ENCODE data around the gene EIF4G1. TPM values are rescaled to one million over a fixed set of nuclear protein-coding genes. Genes with fewer than 3 reads are reported as not detected.

EIF4G1 gene
- total RNA-seq, 1 experiment from 2014 or later, result 532 TPM

DNA sequence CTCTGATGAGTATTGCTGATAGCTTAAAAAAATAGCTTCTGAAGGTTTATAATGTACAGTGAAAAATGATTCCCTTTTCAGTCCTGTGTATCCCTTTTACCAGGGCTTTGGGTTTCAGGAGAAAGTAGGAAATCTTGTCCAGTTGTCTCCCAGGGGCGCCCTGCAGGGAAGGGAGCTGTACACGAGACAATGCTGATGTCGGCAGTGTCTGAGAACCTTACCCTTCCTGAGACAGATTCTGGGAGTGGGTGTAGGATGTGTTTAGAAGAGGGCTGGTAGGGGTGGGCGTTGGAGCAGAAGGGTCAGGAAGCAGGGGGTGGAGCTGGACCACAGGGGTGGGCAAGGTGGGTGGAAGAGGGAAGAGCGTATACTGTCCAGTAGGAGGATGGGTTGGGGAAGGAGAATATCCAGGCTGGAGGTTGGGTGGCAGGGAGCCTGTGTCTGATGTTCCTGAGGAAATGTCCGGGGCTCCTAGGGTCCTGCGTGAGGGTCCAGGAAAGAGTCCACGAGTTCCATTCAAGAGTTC lies 58.0 kb downstream of the EIF4G1 start:
- Histone ChIP-seq H3K18ac (ENCODE audit: insufficient read length, low read depth, low read length) (no peak overlapping the region), H3K4me2 (ENCODE audit: insufficient read depth, insufficient read length, low read length) (no peak overlapping the region), H2BK15ac (ENCODE audit: low read depth, low read length) (no peak overlapping the region), H3K14ac (ENCODE audit: insufficient read depth, low read length) (no peak overlapping the region), H3K79me2 (ENCODE audit: insufficient read depth, low read length) (no peaks in the 10 kb centered on the region), H3K23ac (ENCODE audit: insufficient read length, low read depth, low read length) (no peak overlapping the region), H3K23me2 (ENCODE audit: insufficient read length, low read depth, low read length, poor library complexity, severe bottlenecking) (no peaks in the 10 kb centered on the region), H3K27me3 (ENCODE audit: insufficient read depth, low read length) (no peaks in the 10 kb centered on the region), H2AK5ac (ENCODE audit: insufficient read length, low read length) (no peak overlapping the region), H2BK5ac (ENCODE audit: insufficient read length, low read length) (no peak overlapping the region), H3K4ac (ENCODE audit: low read depth, low read length) (no peak overlapping the region), H2AFZ (ENCODE audit: low read length) (no peak overlapping the region), H2BK120ac (ENCODE audit: low read depth, low read length, poor library complexity, severe bottlenecking) (no peak overlapping the region), H4K20me1 (ENCODE audit: control insufficient read depth, insufficient read depth, insufficient read length) (no peaks in the 10 kb centered on the region), H3T11ph (ENCODE audit: low read length) (no peak overlapping the region), H3K56ac (ENCODE audit: insufficient read length, low read depth, low read length) (no peak overlapping the region), H2BK20ac (ENCODE audit: low read depth, low read length, poor library complexity, severe bottlenecking) (no peak overlapping the region), H4K91ac (ENCODE audit: insufficient read length, low read depth, low read length) (no peak overlapping the region), H3K9ac (ENCODE audit: extremely low read depth, insufficient read length, low read length) (no peak overlapping the region), H3K79me1 (ENCODE audit: insufficient read depth, low read depth, low read length, poor library complexity, severe bottlenecking) (no peaks in the 10 kb centered on the region), H4K5ac (ENCODE audit: insufficient read length, low read depth, low read length) (no peak overlapping the region), H4K8ac (replicated peaks; ENCODE audit: insufficient read length, low read depth, low read length) (no peak overlapping the region), H3K9me3 (ENCODE audit: control insufficient read depth, low read depth, low read length) (no peaks in the 10 kb centered on the region), H3K27ac (ENCODE audit: insufficient read length, low read depth, low read length) (no peak overlapping the region), H2BK12ac (ENCODE audit: insufficient read length, low read depth, low read length) (no peak overlapping the region), H3K4me1 (ENCODE audit: insufficient read depth, low read length) (peaks cover 3% of the 10 kb centered on the region; the same call in 1 of the 2 replicates)
- Mint-ChIP-seq H3K36me3 (ENCODE audit: insufficient read depth in 1 of 3, low read depth in 3 of 3) (peaks cover 14 to 30% (median 28%) of the 10 kb centered on the region in 3 experiments), H3K9me3 (no peaks in the 10 kb centered on the region), H3K27me3 (ENCODE audit: low read depth) (peaks cover 39% of the 10 kb centered on the region), H3K4me1 (peaks cover 23 to 30% of the 10 kb centered on the region in 2 experiments), H3K27ac (no peak overlapping the region), H3K4me3 (no peak overlapping the region)
- no CpG with 5 or more reads among the region's 8 CpGs for WGBS (ENCODE audit: extremely low coverage, insufficient read length, low lambda C conversion rate)
- TF ChIP-seq, protein P1, sequence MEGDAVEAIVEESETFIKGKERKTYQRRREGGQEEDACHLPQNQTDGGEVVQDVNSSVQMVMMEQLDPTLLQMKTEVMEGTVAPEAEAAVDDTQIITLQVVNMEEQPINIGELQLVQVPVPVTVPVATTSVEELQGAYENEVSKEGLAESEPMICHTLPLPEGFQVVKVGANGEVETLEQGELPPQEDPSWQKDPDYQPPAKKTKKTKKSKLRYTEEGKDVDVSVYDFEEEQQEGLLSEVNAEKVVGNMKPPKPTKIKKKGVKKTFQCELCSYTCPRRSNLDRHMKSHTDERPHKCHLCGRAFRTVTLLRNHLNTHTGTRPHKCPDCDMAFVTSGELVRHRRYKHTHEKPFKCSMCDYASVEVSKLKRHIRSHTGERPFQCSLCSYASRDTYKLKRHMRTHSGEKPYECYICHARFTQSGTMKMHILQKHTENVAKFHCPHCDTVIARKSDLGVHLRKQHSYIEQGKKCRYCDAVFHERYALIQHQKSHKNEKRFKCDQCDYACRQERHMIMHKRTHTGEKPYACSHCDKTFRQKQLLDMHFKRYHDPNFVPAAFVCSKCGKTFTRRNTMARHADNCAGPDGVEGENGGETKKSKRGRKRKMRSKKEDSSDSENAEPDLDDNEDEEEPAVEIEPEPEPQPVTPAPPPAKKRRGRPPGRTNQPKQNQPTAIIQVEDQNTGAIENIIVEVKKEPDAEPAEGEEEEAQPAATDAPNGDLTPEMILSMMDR (conservative IDR thresholded peaks at IDR 0.05), result no peak
- no peak for DNase-seq
